ENCODE results near the gene HEMGN.
"Not testable (repeated sequence)": the region's sequence is repeated elsewhere in the genome, so short reads cannot be mapped to it uniquely, and the experiment has no call there.

HEMGN gene, protein sequence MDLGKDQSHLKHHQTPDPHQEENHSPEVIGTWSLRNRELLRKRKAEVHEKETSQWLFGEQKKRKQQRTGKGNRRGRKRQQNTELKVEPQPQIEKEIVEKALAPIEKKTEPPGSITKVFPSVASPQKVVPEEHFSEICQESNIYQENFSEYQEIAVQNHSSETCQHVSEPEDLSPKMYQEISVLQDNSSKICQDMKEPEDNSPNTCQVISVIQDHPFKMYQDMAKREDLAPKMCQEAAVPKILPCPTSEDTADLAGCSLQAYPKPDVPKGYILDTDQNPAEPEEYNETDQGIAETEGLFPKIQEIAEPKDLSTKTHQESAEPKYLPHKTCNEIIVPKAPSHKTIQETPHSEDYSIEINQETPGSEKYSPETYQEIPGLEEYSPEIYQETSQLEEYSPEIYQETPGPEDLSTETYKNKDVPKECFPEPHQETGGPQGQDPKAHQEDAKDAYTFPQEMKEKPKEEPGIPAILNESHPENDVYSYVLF

GRCh38 chr9:97938081-97938644 is at the start of gene HEMGN:
Gene HEMGN (minus strand): TSS chr9:97938172. CDS start chr9:97938136, 36 bp downstream.
- DNase-seq (ENCODE audit: low read depth in 3 of 3): peak in 1 of 3 experiments; percentile 12

GRCh38 chr9:97987487-97987886 is 49.5 kb upstream of the HEMGN start:
- DNase-seq (ENCODE audit: low read depth in 3 of 3): no peak

GRCh38 chr9:97985058-97985861 is 47.3 kb upstream of the HEMGN start:
- peak in 1 of 3 experiments; percentile 44 for DNase-seq (ENCODE audit: low read depth in 3 of 3)

GRCh38 chr9:97984188-97985057 is 46.5 kb upstream of the HEMGN start:
- DNase-seq (ENCODE audit: low read depth in 3 of 3): peak; percentile 62 to 78 (median 67)

- DNase-seq (ENCODE audit: low read depth in 3 of 3): peak; percentile 22 to 37 (median 30)
Measured at GRCh38 chr9:97983589-97984187, 45.7 kb upstream of the HEMGN start.

- peak; percentile 91 to 96 (median 94) for DNase-seq (ENCODE audit: low read depth in 3 of 3)
Measured at GRCh38 chr9:97982683-97983588, 45.0 kb upstream of the HEMGN start, which contains the start of gene ANP32B. Gene ANP32B (plus strand): TSS chr9:97983341. CDS start chr9:97983556, 215 bp downstream.

DNA sequence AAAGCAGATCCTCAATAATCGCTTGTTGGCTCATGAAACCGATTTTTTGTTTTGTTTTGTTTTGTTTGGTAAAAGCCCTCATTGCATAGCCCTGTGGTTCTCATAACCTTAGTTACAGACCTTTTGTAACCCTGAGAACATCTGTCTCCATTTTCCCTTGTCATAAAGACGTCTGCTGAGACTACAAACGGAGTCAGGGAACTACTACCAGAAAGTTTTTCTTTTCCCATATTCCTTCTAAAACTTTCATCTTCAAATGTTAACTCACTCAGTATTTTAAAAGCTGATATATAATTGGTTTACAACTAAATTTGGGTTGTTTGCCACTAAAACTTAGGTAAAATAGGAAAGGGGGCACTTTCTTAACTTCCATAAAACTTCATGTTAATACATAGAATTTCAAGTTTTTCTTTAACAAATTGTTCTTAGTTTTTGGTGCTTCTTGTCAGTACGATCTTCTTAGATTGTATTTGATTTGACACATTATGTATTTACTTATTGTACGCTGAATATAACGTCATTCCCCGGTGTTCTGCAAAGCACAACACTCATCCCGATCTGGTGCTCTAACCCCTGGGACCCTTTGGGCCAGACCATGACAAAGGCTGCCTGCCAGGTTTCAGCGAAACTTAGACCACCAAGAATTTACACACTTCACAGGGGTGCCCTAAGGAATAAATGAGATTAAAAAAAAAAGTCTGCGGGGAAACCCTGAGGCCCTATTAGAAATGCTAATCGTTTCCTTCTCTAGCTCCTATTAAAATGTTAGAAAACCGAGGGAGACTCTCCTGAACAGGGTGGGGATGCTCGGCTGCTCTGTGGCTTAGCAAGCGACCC is 44.1 kb upstream of the HEMGN start:
- DNase-seq (ENCODE audit: low read depth in 3 of 3): no peak

DNA sequence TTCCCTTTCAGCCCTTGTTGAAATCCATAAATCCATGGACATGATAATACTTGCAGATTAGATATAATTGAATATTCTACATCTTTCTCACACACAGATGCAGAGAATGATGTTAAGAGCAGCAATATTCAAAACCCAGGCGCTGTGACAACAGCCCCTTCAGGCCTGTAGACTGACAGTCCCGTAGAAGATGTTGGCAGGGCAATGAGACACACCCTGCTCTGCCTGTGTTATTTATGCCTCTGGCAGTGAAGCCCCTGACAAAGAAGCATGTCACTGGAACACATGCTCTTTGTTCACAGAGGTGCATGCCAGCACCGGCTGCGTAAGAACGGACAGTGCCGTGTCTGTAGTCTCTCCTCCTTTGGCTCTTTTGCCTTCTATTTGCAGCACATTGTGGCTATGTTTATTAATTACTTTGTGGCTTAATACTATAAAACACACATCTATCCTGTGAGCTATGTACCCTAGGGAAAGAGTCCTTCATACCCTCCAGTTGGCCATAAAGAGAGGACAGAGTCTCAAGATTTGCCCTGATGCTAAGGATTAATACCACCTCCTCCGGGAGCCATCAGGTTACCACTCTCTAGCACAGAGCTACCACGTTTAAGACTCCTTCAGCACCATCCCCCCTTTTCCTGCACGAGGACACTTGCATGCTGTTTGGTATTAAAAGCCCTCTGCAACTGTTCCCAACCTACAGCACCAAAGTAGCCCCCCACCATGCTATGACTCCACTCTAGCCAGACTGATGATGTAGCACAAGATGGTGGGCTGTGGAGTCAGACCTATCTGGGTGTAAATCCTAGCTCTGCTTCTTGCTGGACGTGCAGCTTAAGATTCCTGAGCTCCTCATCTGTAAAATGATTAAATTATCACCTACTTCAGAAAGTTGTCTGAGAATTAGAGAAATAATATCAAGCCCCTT is 43.2 kb upstream of the HEMGN start:
- DNase-seq (ENCODE audit: low read depth in 3 of 3): no peak

DNA sequence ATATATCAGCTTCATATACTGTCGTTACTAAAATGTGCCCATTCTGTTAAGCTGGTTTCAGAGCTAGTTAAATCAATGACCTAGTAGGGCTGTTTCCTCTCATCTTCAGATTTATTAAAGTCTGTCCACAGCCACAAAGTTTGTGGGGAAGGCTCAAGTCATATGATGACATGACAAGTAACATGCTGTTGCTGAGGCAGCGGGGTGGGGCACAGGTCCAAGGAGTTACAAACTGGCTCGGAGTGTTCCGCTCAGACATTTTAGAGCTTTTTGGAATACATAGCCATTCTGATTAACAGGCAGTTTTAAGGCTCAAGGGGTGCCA is 42.5 kb upstream of the HEMGN start:
- no peak for DNase-seq (ENCODE audit: low read depth in 3 of 3)

- DNase-seq (ENCODE audit: low read depth in 3 of 3): no peak
Measured at GRCh38 chr9:97979788-97980478, 42.0 kb upstream of the HEMGN start.

DNA sequence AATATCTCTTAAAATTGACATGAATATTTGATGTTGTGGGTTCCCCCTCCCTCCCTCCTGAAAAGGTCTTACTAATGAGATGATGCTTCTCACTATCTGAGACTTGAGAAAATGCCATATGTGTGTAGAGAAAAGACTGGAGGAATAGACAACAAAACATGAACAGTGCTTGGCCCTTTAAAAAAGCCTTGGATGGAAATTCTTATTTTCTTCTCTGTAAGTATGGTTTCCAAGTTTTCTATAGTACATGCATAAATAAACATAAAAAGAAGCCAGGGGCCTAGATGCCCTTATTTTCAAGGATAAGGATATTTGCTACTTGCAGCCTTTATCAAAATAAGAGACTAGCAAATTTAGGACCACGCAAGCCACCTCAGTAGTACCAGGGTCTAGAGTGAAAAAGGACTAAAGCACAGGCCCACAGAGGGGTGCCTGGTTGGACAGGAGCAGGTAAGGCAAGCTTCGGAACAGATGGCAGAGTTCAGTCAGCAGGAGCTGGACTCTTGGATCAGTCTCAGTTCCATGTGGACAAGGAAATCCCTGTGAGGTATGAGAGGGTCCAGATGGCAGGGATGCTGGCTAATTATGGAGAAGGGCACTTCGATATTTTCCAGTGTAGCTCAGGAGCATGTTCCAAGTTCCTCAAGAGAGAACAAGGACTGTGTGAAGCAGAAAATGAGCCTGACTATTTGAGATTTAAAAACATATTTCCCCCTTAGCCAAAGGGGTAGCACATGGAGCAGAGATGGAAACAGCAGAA is 40.6 kb upstream of the HEMGN start:
- DNase-seq (ENCODE audit: low read depth in 3 of 3): no peak

- DNase-seq (ENCODE audit: low read depth in 3 of 3): not testable (repeated sequence)
Measured at GRCh38 chr9:97976633-97977032, 38.7 kb upstream of the HEMGN start.

- no peak for DNase-seq (ENCODE audit: low read depth in 3 of 3)
Measured at GRCh38 chr9:97975376-97975775, 37.4 kb upstream of the HEMGN start.

DNA sequence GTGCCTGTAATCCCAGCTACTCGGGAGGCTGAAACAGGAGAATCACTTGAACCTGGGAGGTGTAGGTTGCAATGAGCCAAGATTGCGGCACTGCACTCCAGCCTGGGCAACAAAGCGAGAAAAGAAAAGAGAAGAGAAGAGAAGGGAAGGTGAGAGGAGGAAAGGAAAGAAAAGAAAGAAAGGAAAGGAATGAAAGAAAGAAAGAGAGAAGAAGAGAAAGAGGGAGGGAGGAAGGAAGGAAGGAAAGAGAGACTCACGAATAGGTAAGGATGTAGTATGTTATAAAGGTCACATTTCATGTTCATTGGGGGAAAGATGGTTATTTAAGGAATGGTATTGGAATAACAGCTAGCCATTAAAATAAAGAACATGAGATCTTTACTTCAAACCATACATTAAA is 34.8 kb upstream of the HEMGN start:
- no peak for DNase-seq (ENCODE audit: low read depth in 3 of 3)

DNA sequence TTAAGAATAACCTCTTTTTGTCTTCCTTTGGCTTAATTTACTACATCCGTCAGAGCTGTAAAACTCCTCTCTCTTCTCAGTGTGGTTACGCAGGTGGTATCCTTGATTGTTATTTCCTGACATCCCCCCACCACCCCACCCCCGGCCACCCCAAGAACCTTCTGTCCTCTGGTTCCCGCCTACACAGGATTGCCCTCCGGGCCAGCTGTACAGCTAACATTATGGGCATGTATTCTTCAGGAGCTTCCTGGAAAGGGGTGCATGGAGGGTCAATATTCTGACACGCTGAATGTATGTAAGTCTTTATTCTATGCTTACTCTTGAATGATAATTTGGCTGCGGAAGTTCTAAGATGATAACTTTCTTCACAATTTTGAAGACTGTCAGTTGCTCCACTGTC is 32.2 kb upstream of the HEMGN start:
- DNase-seq (ENCODE audit: low read depth in 3 of 3): no peak

- no peak for DNase-seq (ENCODE audit: low read depth in 3 of 3)
Measured at GRCh38 chr9:97969014-97969413, 31.0 kb upstream of the HEMGN start.

DNA sequence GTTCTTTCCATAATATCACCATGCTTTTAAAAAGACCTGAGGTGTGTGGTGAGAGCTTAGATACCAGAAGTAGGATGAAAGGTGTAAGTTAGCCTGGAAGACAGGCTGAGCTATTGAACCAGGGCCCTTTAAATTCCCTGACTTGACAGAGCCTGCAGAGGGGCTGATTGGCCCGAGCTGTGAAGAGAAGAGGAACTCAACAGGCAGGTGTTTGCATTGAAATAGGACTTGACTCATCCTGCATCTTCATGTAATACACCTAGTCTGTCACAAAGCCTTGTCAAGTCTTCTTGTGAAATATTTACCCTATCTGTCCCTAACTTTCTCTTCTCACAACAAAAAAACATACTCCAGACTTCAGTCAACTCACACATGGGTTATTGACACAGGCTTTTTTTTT is 28.5 kb upstream of the HEMGN start:
- DNase-seq (ENCODE audit: low read depth in 3 of 3): no peak

All from stimulated activated CD4-positive, alpha-beta T cell treated with anti-CD3 and anti-CD28 coated beads, TNF-alpha, amount 100 ng/mL, for 24 hours (primary cell).